VCaP (cell line): ENCODE data around the gene MRPL55.

Experiments
- H3K27ac ChIP-seq: fragments of 450-650 bp; 2 replicates; pipeline ENCODE4 v1.5.1; 2017
- TF ChIP-seq, protein P1 (sequence below): fragments of 450-650 bp; conservative IDR thresholded peaks from 2 replicates; pipeline ENCODE4 v1.5.1; 2017; ENCODE audit warnings: mild to moderate bottlenecking, moderate library complexity

MRPL55 gene

DNA sequence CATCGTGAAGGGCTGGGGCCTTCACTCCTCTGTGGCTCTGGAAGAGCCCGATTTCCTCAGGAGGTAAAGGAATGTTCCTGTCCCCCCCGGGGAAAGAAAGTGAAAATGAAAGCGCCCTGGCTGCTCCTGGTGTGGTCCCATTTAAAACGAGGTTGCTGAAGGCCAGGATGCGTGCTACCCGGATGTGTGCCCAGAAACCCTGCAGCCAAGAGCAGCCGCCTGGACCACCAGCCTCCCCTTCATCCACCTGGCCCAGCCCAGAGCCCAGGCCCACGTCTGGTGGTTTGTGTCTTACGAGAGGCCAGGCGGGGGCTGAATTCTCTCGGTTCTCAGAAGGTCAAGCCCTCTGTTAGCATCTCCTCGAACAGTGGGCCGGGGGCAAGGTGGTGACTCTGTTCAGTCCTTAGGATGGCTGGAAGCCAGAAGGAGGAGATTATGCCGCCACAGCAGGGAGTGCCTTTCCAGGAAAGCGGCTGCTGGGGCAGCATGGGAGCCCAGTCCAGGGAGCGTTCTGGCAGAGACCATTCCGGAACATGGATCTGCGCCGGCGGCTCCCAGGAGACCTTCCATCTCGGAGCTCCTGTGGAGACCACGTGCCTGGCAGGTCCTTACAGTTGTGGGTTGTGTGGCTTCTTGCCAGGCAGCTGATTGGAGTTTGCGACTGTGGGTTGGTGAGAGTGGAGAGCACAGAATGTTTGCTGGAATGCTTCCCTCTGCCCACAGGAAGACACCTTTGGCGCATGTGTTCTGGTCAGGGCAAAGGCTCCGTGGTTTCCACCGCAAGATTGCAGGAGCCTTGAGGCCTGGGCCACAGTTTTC is 32.3 kb upstream of the MRPL55 start:
- TF ChIP-seq, protein P1, sequence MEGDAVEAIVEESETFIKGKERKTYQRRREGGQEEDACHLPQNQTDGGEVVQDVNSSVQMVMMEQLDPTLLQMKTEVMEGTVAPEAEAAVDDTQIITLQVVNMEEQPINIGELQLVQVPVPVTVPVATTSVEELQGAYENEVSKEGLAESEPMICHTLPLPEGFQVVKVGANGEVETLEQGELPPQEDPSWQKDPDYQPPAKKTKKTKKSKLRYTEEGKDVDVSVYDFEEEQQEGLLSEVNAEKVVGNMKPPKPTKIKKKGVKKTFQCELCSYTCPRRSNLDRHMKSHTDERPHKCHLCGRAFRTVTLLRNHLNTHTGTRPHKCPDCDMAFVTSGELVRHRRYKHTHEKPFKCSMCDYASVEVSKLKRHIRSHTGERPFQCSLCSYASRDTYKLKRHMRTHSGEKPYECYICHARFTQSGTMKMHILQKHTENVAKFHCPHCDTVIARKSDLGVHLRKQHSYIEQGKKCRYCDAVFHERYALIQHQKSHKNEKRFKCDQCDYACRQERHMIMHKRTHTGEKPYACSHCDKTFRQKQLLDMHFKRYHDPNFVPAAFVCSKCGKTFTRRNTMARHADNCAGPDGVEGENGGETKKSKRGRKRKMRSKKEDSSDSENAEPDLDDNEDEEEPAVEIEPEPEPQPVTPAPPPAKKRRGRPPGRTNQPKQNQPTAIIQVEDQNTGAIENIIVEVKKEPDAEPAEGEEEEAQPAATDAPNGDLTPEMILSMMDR = no peak
- H3K27ac ChIP-seq = peak overlapping the region; percentile 60

DNA sequence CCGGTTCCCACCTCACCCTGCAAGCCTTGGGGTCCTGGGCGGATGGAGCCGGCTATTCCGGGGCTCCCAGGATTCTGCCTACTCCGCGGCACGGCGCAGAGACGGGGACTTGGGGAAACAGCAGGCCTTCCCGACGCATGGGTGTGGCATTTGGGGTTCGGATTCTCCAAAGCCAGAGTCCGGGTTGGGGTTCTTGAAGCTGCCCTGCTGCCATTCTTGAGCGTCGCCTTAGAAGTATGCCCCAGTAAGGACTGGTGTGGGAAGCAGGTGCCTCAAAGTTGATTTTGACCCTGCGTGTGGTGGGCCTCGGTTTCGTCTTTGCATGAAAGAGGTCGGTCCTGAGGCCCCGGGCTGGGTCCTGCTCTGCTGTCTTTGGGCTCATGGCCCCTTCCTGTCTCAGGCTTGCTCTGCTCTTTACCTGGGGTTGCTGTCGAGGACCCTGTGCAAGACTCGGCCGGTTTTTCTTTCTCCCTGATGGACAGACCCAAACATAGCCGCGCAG is 31.7 kb upstream of the MRPL55 start:
- TF ChIP-seq, protein P1 = no peak

GRCh38 chr1:228139931-228140723 is 31.0 kb upstream of the MRPL55 start, which contains the start of gene GUK1:
Gene GUK1 (plus strand): TSS chr1:228140279. CDS start chr1:228140303, 24 bp downstream.
- peak within 1 kb of the TSS; percentile 60 for H3K27ac ChIP-seq
- TF ChIP-seq, protein P1 = no peak

More for the DNA sequence above, 31.7 kb upstream of the MRPL55 start:
- H3K27ac ChIP-seq = peak overlapping the region; percentile 60

- TF ChIP-seq, protein P1 = no peak
- peak overlapping the region; percentile 39 for H3K27ac ChIP-seq
These were observed 30.4 kb upstream of the MRPL55 start for GRCh38 chr1:228139406-228139930.

DNA sequence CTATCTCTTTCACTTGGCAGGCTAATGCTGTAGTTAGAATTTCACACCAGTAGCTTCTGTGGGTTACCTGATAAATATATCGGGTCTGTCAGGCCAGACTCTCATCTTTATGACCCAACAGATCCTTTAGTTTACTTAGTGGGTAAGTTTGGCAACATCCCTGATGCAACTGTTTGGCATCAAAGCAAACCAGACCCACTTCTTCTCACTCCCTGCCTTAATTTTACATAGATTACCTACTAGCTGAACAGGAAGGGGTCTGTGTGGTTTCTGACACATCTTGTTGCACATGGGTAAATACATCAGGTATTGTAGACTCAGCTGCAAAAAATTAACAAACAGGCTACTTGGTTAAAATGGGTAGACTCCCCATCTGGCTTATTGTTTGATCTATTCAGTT is 27.8 kb upstream of the MRPL55 start:
- TF ChIP-seq, protein P1 = no peak
- H3K27ac ChIP-seq = no peak overlapping the region

GRCh38 chr1:228134591-228134990 is 25.5 kb upstream of the MRPL55 start:
- H3K27ac ChIP-seq = no peak overlapping the region
- TF ChIP-seq, protein P1 = no peak

GRCh38 chr1:228131766-228132165 is 22.7 kb upstream of the MRPL55 start:
- TF ChIP-seq, protein P1 = no peak
- no peak overlapping the region for H3K27ac ChIP-seq
